H4 (cell line): Measurements from ENCODE around the gene HBG1. TPM values are rescaled to one million over a fixed set of nuclear protein-coding genes. Genes with fewer than 3 reads are reported as not detected.
"Not testable (repeated sequence)": the region's sequence is repeated elsewhere in the genome, so short reads cannot be mapped to it uniquely, and the experiment has no call there.

ENCODE experiments used
- DNase-seq: peaks from one replicate; pipeline ENCODE4 v3.0.0-alpha.2; 2015; ENCODE audit warnings: low spot score
- total RNA-seq: library from RNA; depleted of rRNA; stranded (reverse); fragments of >200 nt; shearing (Covaris generic); gene quantifications from 2 replicates; pipeline ENCODE4 v1.2.3, GENCODE V29; 2014

The HBG1 gene
- total RNA-seq, 1 experiment from 2014 or later: 2.1 TPM

DNA sequence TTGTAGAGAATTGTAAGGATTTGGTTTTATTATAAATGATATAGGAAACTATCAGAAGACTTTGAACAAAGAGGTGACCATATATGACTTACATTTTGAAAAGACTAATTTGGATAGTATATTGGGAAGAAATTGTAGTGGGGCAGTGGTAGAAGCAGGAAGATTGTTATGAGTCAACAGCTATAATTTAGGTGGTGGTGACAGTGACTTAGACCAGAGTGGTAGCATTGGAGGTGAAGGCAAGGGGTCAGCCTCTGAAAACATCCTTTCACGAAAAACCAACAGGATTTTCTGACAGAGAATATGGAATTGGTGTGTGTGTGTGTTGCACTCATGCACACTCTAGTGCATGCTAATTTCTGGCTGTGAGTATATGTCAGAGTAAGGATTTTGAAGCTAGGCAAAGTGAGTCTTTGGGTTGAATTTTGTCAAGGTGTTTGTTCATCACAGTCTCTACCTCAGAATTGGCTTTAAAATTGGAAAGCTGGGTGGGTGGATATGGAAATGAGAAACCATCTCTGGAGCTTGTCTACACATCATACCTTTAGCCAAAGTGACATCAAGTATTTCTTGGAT is 28.2 kb upstream of the HBG1 start:
- no peak for DNase-seq

GRCh38 chr11:5276697-5277096 is 27.0 kb upstream of the HBG1 start:
- DNase-seq: no peak

DNA sequence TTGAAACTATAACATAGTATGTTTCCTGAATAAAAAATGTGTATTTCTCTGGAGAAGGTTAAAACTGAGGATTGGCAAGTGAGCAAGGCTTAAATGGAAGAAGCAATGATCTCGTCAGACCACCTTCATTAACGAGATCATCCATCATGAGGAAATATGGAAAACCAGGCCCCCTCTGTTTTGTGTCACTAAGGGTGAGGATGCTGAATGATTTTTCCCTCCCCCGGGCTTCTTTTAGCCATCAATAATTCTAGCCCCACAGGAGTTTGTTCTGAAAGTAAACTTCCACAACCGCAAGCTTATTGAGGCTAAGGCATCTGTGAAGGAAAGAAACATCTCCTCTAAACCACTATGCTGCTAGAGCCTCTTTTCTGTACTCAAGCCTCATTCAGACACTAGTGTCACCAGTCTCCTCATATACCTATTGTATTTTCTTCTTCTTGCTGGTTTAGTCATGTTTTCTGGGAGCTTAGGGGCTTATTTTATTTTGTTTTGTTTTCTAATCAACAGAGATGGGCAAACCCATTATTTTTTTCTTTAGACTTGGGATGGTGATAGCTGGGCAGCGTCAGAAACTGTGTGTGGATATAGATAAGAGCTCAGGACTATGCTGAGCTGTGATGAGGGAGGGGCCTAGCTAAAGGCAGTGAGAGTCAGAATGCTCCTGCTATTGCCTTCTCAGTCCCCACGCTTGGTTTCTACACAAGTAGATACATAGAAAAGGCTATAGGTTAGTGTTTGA is 25.9 kb upstream of the HBG1 start:
- no peak for DNase-seq

DNA sequence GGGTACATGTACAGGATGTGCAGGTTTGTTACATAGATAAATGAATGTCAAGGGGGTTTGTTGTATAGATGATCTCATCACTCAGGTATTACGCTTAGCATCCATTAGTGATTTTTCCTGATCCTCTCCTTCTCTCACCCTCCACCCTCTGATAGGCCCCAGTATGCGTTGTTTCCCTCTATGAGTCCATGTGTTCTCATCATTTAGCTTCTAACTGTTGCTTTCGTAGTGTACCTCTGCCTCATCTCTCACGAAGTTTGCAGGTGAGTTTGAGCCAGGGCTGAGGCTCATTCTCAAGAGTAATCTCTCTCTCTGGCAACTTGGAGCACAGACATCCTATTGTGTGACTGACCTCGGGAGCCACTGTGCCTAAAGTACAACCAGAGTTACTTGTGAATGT is 24.7 kb upstream of the HBG1 start:
- no peak for DNase-seq

DNA sequence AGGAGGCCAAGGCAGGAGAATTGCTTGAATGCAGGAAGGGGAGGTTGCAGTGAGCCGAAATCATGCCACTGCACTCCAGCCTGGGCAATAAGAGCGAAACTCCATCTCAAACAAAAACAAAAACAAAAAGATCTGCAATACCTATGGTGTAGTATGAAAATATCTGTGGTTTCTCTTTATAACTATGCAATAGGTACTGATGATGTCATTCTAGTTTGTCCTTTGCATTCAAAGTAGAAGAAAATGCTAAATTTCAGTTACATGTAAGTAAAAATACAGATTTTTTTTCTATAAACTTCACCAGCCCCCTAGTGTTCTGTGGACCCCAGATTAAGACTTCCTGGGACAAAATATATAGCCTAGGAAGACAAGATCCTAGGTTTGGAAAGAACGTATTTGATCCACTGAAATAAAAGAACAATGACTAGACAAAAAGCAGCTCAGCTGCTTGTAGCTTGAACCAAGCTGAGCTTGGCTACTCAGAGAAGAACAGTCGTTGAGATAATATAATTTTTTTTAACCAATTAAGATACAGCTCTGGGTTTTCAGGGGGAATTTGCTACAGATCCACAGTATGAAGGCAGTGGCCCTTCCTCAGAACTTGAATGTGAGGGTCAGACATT is 22.8 kb upstream of the HBG1 start:
- no peak for DNase-seq

GRCh38 chr11:5269715-5270147 is 20.1 kb upstream of the HBG1 start, which contains the start of gene HBE1:
Gene HBE1 (minus strand): TSS chr11:5269945. CDS start chr11:5269890, 55 bp downstream.
- DNase-seq: no peak

DNA sequence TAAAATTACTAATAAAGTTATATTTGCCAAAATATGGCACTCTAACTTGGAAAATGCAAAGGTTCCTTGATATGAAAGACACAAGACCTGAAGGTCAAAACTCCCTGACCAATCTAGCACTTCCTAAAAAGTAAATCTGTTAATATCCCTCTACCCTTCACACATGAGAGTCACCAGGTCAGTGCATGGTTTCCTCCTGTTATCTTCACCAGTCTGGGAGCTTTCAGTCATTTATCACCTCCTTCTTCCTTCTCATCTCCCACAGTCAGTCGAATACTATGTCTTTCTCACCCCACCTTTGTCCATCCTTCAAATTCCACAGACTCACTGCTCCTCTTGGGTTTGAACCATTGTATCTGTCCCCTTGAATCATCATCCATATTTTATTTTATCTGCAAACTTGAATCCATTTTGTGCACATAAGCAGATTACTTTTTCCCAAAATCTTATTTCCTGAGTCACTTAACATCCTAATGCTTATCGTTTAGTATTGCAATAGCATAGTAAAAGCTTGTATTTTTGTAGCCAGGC is 17.4 kb upstream of the HBG1 start:
- DNase-seq: no peak

DNA sequence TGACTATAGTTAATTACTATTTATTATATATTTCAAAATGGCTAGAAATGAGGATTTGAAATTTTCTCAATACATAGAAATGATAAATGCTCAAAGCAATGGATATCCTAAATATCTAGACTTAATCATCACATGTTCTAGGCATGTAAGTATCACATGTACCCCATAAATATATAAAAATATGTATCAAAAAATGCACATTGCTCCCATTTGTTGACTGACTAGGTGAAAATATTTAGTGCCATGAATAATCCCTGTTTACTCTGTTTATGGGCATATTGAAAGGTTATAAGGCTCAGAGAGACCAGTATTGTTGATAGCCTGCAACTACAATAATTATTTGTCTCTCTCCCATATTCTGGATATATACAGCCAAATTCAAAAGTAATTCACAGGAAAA is 17.0 kb upstream of the HBG1 start:
- DNase-seq: no peak

DNA sequence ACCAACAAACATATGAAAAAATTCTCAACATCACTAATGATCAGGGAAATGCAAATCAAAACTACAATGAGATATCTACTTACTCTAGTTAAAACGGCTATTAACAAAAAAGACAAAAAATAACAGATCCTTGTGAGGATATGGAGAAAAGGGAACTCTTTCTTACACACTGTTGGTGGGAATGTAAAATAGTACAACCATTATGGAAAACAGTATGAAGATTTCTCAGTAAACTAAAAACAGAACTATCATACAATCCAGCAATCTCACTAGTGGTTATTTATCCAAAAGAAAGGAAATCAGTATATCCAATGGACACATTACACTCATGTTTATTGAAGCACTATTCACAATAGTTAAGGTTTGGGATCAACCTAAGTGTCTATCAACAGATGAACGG is 16.2 kb upstream of the HBG1 start:
- DNase-seq: no peak

DNA sequence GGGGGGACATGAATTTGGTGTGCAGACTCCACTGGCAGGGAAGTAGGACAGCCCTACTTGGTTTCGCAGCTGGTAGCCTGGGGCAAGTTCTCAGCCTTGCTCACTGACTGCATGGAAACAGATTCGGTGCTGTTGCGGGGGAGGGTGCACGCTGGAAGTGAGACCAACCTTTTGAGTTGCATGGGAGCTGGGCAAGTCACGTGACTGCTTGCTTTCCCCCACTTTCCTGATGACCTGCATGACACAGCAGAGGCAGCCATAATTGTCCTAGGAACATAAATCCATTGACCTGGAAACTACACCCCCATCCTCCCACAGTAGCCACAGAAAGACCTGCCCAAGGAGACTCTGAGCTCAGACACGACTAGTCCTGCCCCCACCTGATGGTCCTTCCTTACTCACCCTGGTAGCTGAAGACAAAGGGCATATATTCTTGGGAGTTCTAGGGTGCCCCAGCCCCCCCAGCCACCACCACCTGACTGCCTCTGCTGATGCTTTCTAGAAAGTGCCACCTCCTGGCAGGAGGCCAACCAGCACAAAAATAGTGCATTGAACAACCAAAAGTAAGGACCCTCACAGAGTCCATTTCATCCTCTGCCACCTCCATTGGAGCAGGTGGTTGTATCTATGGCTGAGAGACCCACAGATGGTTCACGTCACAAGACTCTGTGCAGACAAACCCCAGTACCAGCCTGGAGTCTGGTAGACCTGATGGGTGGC is 9.0 kb upstream of the HBG1 start:
- no peak for DNase-seq

GRCh38 chr11:5257296-5257695 is 7.6 kb upstream of the HBG1 start:
- no peak for DNase-seq

- not testable (repeated sequence) for DNase-seq
Measured at GRCh38 chr11:5254646-5255413, 5.2 kb upstream of the HBG1 start, which contains the start of gene HBG2. Gene HBG2 (minus strand): TSS chr11:5254781. CDS start chr11:5254728, 53 bp downstream.

DNA sequence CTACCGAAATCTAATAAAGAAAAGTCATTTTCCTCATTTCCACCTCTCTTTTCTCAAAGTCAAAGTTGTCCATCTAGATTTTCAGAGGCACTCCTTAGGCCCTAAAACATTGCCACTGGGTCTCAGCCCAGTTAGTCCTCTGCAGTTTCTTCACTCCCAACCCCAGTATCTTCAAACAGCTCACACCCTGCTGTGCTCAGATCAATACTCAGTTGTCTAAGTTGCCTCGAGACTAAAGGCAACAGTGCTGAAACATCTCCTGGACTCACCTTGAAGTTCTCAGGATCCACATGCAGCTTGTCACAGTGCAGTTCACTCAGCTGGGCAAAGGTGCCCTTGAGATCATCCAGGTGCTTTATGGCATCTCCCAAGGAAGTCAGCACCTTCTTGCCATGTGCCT is 4.4 kb upstream of the HBG1 start:
- not testable (repeated sequence) for DNase-seq

DNA sequence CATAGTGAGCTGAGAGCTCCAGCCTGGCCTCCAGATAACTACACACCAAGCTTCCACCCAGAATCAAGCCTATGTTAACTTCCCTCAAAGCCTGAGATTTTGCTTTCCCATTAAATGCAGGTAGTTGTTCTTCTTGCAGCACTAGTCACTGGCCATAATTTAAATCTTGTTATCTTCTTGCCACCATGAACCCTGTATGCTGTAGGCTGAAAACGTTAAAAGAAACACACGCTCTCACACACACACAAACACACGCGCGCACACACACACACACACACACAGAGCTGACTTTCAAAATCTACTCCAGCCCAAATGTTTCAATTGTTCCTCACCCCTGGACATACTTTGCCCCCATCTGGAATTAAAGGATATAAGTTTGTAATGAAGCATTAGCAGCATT is 3.8 kb upstream of the HBG1 start:
- DNase-seq: not testable (repeated sequence)

DNA sequence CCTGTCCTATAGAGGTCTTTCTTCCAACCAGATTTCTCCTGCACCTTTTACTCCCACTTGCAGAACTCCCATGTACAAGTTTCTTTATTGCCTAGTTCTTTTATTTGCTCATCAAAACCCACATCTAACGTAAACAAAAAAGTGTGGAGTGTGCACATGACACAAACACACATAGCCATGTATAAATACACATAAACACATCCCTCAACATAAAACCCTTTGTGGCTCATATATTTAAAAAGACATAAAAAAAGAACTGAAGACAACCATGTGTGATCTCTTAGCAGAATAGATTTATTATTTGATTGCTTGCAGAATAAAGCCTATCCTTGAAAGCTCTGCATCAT is 3.2 kb upstream of the HBG1 start:
- DNase-seq: no peak

GRCh38 chr11:5252192-5252918 is 2.7 kb upstream of the HBG1 start:
- DNase-seq: no peak

DNA sequence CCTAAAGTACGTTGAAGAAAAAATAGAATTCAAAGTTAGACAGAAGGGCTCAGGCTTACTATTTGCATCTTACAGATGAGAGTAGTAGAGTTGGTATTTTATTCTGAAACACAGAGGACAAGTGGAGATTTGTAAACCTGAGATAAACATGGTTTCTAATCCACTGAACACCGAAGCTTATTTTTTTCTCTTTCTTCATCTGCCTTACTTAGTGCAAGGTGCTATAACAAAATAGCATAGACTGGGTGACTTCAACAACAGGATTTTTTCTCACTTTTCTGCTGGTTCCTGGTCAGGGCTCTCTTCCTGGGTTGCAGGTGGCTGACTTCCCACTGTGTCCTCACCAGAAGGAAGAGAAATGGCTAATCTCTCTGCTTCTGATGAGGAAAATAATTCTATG is 2.1 kb upstream of the HBG1 start:
- no peak for DNase-seq

- no peak for DNase-seq
Measured at GRCh38 chr11:5250543-5251204, 1.0 kb upstream of the HBG1 start.

GRCh38 chr11:5248498-5248897 is 1.2 kb downstream of the HBG1 start:
- not testable (repeated sequence) for DNase-seq
